HG02970 (cell line): ENCODE measurements around the gene IKZF1.
"Not testable (repeated sequence)": the region's sequence is repeated elsewhere in the genome, so short reads cannot be mapped to it uniquely, and the experiment has no call there.

Source experiments
- ATAC-seq: cut with Tn5 transposase; IDR thresholded peaks from one replicate; pipeline ENCODE4 v1.9.1; 2021; ENCODE audit warnings: mild to moderate bottlenecking, moderate library complexity, moderate number of reproducible peaks; ENCODE audit not compliant: unreplicated experiment, low FRiP score

The IKZF1 gene

DNA sequence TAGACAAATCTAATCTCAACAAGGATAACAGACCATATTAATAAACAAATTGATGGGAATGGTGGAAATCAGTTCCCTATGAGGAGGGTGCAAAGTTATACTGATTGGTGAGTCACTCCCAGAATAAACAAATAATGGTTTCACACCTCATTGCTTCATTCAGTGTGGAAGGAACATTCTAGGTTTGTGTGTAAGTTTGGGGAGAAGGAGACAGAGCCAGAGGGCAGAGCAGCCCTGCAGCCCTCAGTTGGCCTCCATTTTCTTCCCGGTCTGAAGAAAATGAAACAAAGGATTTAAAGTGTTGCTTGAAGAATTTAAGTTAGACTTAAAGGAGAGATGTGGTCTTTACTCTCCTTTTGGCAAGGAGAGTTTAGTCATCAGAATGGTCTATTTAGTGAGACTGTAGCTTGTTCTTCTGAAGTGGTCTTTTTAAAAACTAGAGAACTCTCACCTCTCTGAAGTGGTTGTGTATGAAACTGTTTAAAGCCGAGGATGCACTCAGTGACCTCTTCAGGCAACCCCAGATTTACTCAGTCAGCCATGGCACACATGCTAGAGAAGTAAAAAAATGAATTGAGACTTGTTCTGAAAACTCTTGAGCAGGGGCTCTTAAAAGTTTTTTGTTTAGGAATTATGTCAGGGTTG lies 27.2 kb downstream of the IKZF1 start:
- ATAC-seq: no peak

GRCh38 chr7:50332241-50333165 lies 28.0 kb downstream of the IKZF1 start:
- no peak for ATAC-seq

- ATAC-seq: no peak
Measured at GRCh38 chr7:50333221-50333651, 28.7 kb downstream of the IKZF1 start.

DNA sequence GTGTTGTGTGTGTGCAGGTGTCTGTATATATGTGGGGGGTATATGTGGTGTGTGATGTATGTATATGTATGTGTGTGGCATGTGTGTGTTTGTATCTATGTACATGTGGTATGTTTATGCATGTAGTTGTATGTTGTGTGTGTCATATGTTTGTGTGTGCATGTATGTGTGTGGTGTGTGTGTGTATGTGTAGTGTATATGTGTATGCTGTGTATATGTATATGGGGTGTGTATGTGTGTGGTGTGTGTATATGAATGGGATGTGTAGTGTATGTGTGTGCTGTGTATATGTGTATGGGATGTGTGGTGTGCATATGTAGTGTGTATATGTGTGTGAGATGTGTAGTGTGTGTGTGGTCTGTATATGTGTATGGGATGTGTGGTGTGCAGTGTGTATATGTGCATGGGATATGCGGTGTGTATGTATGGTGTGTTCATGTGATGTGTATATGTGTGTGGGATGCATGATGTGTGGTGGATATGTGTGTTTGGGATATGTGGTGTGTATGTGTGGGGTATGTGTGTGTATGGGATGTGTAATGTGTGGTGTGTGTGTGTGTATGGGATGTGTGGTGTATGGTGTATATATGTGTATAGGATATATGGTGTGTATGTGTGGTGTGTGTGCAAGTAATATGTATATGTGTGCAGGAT lies 30.0 kb downstream of the IKZF1 start:
- no peak for ATAC-seq

- no peak for ATAC-seq
Measured at GRCh38 chr7:50335230-50335794, 30.8 kb downstream of the IKZF1 start.

- no peak for ATAC-seq
Measured at GRCh38 chr7:50335795-50336754, 31.6 kb downstream of the IKZF1 start.

- no peak for ATAC-seq
Measured at GRCh38 chr7:50336894-50337703, 32.6 kb downstream of the IKZF1 start.

GRCh38 chr7:50339472-50339871 lies 35.0 kb downstream of the IKZF1 start:
- not testable (repeated sequence) for ATAC-seq

GRCh38 chr7:50339990-50340500 lies 35.5 kb downstream of the IKZF1 start:
- no peak for ATAC-seq

DNA sequence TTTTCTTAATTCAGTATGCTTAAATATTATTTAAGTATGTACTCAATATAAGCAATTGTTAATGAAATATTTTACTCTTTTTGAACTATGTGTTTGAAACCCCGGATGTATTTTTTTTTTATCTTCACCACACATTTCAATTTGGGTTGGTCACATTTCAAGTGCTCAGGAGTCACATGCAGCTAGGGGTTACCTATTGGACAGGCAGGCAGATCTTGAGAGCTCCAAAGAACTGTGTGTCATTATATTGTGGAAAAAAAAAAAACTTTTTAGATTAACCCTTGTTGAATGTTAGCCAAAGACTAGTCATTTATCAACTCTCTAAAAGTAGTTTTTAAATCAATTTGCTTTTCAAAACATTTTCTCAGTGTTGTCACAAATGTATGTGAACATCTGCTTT lies 37.2 kb downstream of the IKZF1 start:
- ATAC-seq: no peak

DNA sequence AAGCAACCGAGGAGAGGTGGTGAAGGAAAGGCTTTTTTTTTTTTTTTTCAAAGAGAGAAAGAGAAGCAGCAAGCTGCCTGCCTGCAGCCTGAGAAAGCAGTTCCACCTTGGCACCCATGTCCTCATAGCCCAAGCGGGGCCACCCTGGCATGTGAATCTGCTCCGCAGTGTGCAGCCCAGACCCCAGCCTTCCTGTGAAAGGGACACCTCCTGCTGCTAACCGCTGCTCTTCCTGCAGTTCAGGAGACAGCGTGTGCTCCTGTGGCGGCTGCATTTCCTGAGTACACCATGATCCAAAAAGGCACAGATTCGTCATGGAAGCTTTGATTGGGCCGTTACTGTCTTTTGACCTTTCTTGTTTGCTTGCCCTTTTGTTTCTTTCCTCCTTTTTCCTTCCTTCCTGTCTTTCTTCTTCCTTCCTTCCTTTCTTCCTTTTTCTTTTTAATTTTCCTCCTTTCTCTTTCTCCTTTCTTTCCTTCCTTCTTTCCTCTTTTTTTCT lies 38.1 kb downstream of the IKZF1 start:
- ATAC-seq: no peak

- ATAC-seq: no peak
Measured at GRCh38 chr7:50346545-50347497, 42.3 kb downstream of the IKZF1 start.

DNA sequence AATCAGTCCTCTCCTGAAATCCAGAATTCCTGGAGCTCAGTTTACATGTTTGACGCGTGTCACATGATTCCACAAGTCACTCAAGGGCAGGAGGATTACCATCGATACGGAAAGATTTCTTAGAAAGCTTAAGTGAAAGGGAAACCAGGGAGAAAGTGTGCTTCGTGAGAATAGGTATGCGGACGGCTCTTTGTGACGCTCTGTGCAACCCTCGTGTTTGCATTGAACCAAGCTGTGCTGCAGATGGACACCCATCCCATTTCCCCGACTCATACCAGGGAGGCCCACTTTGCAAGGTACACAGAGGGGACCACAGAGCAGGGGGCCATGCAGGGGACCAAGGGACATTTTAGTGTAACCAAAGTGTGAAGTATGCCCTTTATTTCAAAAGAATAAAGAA lies 43.2 kb downstream of the IKZF1 start:
- no peak for ATAC-seq

GRCh38 chr7:50348469-50349162 lies 44.1 kb downstream of the IKZF1 start:
- ATAC-seq: no peak

- no peak for ATAC-seq
Measured at GRCh38 chr7:50349399-50349798, 44.9 kb downstream of the IKZF1 start.

- peak; percentile 69 for ATAC-seq
Measured at GRCh38 chr7:50349963-50350944, 45.7 kb downstream of the IKZF1 start.
